Esophagus squamous epithelium (tissue), 4 donors: Measurements from ENCODE around the gene SLC44A1.

Experiments
- POLR2A ChIP-seq, 4 donors: fragments of 450-650 bp; IDR thresholded peaks; one replicate each; pipeline ENCODE4 v1.6.1; 2017; ENCODE audit warnings: antibody characterized with exemption in 4 of 4, mild to moderate bottlenecking in 4 of 4, moderate library complexity in 3 of 4
- TF ChIP-seq, protein P1 (sequence below), 6 experiments: fragments of 450-650 bp in 4 of 6; fragments of 200-600 bp in 2 of 6; sonication (generic) in 2 of 6; IDR thresholded peaks; one replicate each; pipeline ENCODE4 v1.5.1; 2016 to 2019; ENCODE audit warnings: antibody characterized with exemption in 6 of 6, mild to moderate bottlenecking in 4 of 6, moderate library complexity in 4 of 6

DNA sequence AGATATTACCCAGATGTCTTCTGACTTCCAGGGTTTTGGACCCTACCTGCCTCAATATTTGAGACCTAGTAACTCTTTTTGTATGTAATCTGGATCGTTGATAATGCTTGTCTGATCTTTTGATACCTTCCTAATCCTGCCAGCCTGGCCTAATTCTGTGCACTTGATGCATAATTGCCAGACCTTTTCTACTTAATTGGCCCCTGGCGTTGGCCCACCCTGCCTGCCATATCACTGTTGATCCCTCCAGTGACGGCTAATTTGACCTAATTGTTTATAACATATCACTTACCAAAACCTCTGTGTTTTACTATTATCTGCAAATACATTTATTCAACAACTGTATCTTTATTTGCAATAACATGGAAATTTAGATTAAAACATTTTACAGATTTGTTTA, 49.0 kb downstream of the SLC44A1 start:
- TF ChIP-seq, protein P1, sequence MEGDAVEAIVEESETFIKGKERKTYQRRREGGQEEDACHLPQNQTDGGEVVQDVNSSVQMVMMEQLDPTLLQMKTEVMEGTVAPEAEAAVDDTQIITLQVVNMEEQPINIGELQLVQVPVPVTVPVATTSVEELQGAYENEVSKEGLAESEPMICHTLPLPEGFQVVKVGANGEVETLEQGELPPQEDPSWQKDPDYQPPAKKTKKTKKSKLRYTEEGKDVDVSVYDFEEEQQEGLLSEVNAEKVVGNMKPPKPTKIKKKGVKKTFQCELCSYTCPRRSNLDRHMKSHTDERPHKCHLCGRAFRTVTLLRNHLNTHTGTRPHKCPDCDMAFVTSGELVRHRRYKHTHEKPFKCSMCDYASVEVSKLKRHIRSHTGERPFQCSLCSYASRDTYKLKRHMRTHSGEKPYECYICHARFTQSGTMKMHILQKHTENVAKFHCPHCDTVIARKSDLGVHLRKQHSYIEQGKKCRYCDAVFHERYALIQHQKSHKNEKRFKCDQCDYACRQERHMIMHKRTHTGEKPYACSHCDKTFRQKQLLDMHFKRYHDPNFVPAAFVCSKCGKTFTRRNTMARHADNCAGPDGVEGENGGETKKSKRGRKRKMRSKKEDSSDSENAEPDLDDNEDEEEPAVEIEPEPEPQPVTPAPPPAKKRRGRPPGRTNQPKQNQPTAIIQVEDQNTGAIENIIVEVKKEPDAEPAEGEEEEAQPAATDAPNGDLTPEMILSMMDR (IDR thresholded peaks at IDR 0.05): no peak
- no peak for TF ChIP-seq POLR2A (IDR thresholded peaks at IDR 0.05)
